Measurements from ENCODE around the gene CCDC57.

CCDC57 gene

GRCh38 chr17:82234211-82235055, 21.8 kb upstream of the CCDC57 start:
- DNase-seq = no peak

GRCh38 chr17:82232876-82233785, 20.5 kb upstream of the CCDC57 start:
- DNase-seq = no peak

GRCh38 chr17:82232322-82232820, 19.7 kb upstream of the CCDC57 start:
- DNase-seq = no peak

- peak in 1 of 2 donors; percentile 69 for DNase-seq
Observed at GRCh38 chr17:82231562-82232321, 19.1 kb upstream of the CCDC57 start.

GRCh38 chr17:82231312-82231561, 18.6 kb upstream of the CCDC57 start:
- no peak for DNase-seq

- DNase-seq = peak; percentile 72
Observed at GRCh38 chr17:82230609-82231311, 18.1 kb upstream of the CCDC57 start.

- no peak for DNase-seq
Observed at GRCh38 chr17:82229698-82230608, 17.3 kb upstream of the CCDC57 start.

- DNase-seq = peak; percentile 79 to 84
Observed at GRCh38 chr17:82228842-82229697, 16.4 kb upstream of the CCDC57 start, which contains the start of gene SLC16A3. TSS of gene SLC16A3 (plus strand) at chr17:82229042. CDS start at chr17:82236009, 6,967 bp downstream.

- peak; percentile 74 to 77 for DNase-seq
Observed at GRCh38 chr17:82228278-82228841, 15.7 kb upstream of the CCDC57 start.

- DNase-seq = no peak
Observed at GRCh38 chr17:82227629-82228277, 15.1 kb upstream of the CCDC57 start.

GRCh38 chr17:82226809-82227628, 14.4 kb upstream of the CCDC57 start:
- DNase-seq = no peak

- DNase-seq = no peak
Observed at GRCh38 chr17:82226146-82226808, 13.6 kb upstream of the CCDC57 start.

GRCh38 chr17:82225368-82226029, 12.9 kb upstream of the CCDC57 start:
- DNase-seq = no peak

GRCh38 chr17:82224666-82225065, 12.0 kb upstream of the CCDC57 start:
- no peak for DNase-seq

- no peak for DNase-seq
Observed at GRCh38 chr17:82223517-82223916, 10.9 kb upstream of the CCDC57 start.

GRCh38 chr17:82222816-82223215, 10.2 kb upstream of the CCDC57 start:
- no peak for DNase-seq

- DNase-seq = no peak
Observed at GRCh38 chr17:82221341-82221902, 8.8 kb upstream of the CCDC57 start.

Data from CD4-positive, alpha-beta T cell treated with Interleukin-1 beta for 1 hour (primary cell).